GM12878 (cell line): ENCODE results near the gene LRP5. TPM values are rescaled to one million over a fixed set of nuclear protein-coding genes. Genes with fewer than 3 reads are reported as not detected.

Experiments
- ATAC-seq: fragments of 200-7000 bp; cut with Tn5 transposase; 3 replicates; pipeline ENCODE4 v1.9.1; 2020; ENCODE audit warnings: mild to moderate bottlenecking, moderate library complexity
- BruUV-seq: library from RNA; stranded (reverse); fragments of 400-500 nt; replicated peaks from 2 replicates; lab custom pipeline; 2021; lab: Mats Ljungman, UMichigan
- CTCF ChIA-PET: fragments of 300-600 bp; sonication (Branson Sonifier 250); formaldehyde crosslinking; extraction: SDS; loops from one replicate; lab custom pipeline; 2021; ENCODE audit warnings: inconsistent platforms; lab: Yijun Ruan, JAX
- POLR2A ChIA-PET: fragments of 350-600 bp; formaldehyde crosslinking; extraction: SDS; loops from one replicate; lab custom pipeline; 2021; ENCODE audit warnings: inconsistent platforms; lab: Charles Lee
- RAD21 ChIA-PET: fragments of 300-600 bp; sonication (Branson Sonifier 250); formaldehyde crosslinking; loops from one replicate; lab custom pipeline; 2023; ENCODE audit warnings: antibody characterized with exemption; ENCODE audit not compliant: unreplicated experiment; lab: Charles Lee
- SMC1A ChIA-PET: fragments of 300-600 bp; sonication (Branson Sonifier 250); formaldehyde crosslinking; loops from one replicate; lab custom pipeline; 2023; ENCODE audit not compliant: unreplicated experiment, uncharacterized antibody; lab: Charles Lee
- DNase-seq: peaks from one replicate; pipeline ENCODE4 v3.0.0-alpha.2; 2011; ENCODE audit warnings: low read depth, low spot score
- FAIRE-seq: peaks from 3 replicates; lab custom pipeline; 2011; peaks lifted over from hg19 to GRCh38; lab: Jason Lieb, UNC
- H2AFZ ChIP-seq: 2 replicates; pipeline ENCODE4 v1.6.0; 2011; ENCODE audit warnings: low read depth, low read length, control low read depth; ENCODE audit not compliant: control insufficient read depth
- H3K27ac ChIP-seq: 2 replicates; pipeline ENCODE4 v1.5.1; 2011; ENCODE audit warnings: control low read depth; ENCODE audit not compliant: control insufficient read depth, insufficient read depth
- H3K27me3 ChIP-seq, 2 experiments: replicated peaks in 1 of 2; 2 replicates each; pipeline versions ENCODE4 v1.6.0 to v1.6.1; 2011; ENCODE audit warnings: low read length in 1 of 2; ENCODE audit not compliant: control insufficient read depth in 2 of 2, insufficient read depth in 2 of 2
- H3K36me3 ChIP-seq, 2 experiments: 2 replicates each; pipeline ENCODE4 v1.5.1; 2011; ENCODE audit warnings: low read length in 1 of 2; ENCODE audit not compliant: control insufficient read depth in 2 of 2, insufficient read depth in 2 of 2
- H3K4me1 ChIP-seq: 2 replicates; pipeline ENCODE4 v1.6.1; 2011; ENCODE audit warnings: mild to moderate bottlenecking, low read length, moderate library complexity, mixed read lengths; ENCODE audit not compliant: control insufficient read depth, insufficient read depth
- H3K4me2 ChIP-seq: 2 replicates; pipeline ENCODE4 v1.6.0; 2011; ENCODE audit warnings: control low read depth; ENCODE audit not compliant: control insufficient read depth, insufficient read depth
- H3K4me3 ChIP-seq: fragments of 200-600 bp; sonication (generic); 2 replicates; pipeline ENCODE4 v1.5.1; 2016
- H3K79me2 ChIP-seq: 2 replicates; pipeline ENCODE4 v1.6.0; 2011; ENCODE audit warnings: low read length; ENCODE audit not compliant: control insufficient read depth, insufficient read depth
- H3K9ac ChIP-seq: 2 replicates; pipeline ENCODE4 v1.8.0; 2011; ENCODE audit warnings: low read length, control low read depth, mixed read lengths; ENCODE audit not compliant: control insufficient read depth, insufficient read depth
- H3K9me3 ChIP-seq: replicated peaks from 3 replicates; pipeline ENCODE4 v1.5.1; 2011; ENCODE audit warnings: mild to moderate bottlenecking, low read length; ENCODE audit not compliant: control insufficient read depth, insufficient read depth
- H4K20me1 ChIP-seq: 2 replicates; pipeline ENCODE4 v1.6.0; 2011; ENCODE audit not compliant: control insufficient read depth, insufficient read depth
- ATF2 ChIP-seq: IDR thresholded peaks from 2 replicates; pipeline ENCODE4 v1.6.1; 2012; ENCODE audit warnings: low read length, inconsistent platforms
- EED ChIP-seq: sonication (generic); IDR thresholded peaks from 2 replicates; pipeline ENCODE4 v1.6.1; 2016; ENCODE audit warnings: antibody characterized with exemption, low read depth
- IKZF1 ChIP-seq: fragments of 450-650 bp; conservative IDR thresholded peaks from 2 replicates; pipeline ENCODE4 v1.6.1; 2017; ENCODE audit warnings: antibody characterized with exemption, mild to moderate bottlenecking
- PAX8 ChIP-seq: fragments of 450-650 bp; IDR thresholded peaks from 2 replicates; pipeline ENCODE4 v1.6.1; 2017; ENCODE audit warnings: mild to moderate bottlenecking, moderate library complexity
- RFX5 ChIP-seq: IDR thresholded peaks from 2 replicates; pipeline ENCODE4 v1.6.1; 2011; ENCODE audit warnings: low read depth, low read length, improper control_type of control experiment
- ZNF592 ChIP-seq: fragments of 450-650 bp; IDR thresholded peaks from 2 replicates; pipeline ENCODE4 v1.6.1; 2017; ENCODE audit warnings: mild to moderate bottlenecking, moderate library complexity
- WGBS: methylation state at CpG from one replicate; pipeline ENCODE4 v1.1.6; 2016; ENCODE audit warnings: low lambda C conversion rate; ENCODE audit not compliant: insufficient replicate concordance, insufficient coverage; ENCODE audit errors: missing lambda C conversion rate; 5-methylcytosine and 5-hydroxymethylcytosine counted together
- in situ Hi-C: fragments of 300-500 bp; cut with MboI; formaldehyde crosslinking; loops from 9 replicates; pipeline ENCODE4 v1.14.3; 2018; ENCODE audit warnings: mixed read lengths
- intact Hi-C: fragments of 100-400 bp; cut with micrococcal nuclease; formaldehyde crosslinking; loops from one replicate; pipeline ENCODE4 v1.14.2; 2022; ENCODE audit not compliant: unreplicated experiment
- polyA plus RNA-seq, 11 experiments: library from polyadenylated mRNA; depleted of rRNA in 4 of 11; unstranded in 6 of 11; stranded (reverse) in 5 of 11; fragments of >200 nt; fragmentation: Nextera tagmentation in 4 of 11; fragmentation: Illumina TruSeq in 1 of 11; extraction: Ambion mirVana in 4 of 11; extraction: Trizol in 1 of 11; gene quantifications; 1 replicate in 1 of 11; 2 replicates in 10 of 11; pipeline versions ENCODE4 v1.2.1 to v1.2.3, GENCODE V29; 2011 to 2016; ENCODE audit warnings: inconsistent platforms in 2 of 11, missing spikeins in 2 of 11, low read depth in 1 of 11
- total RNA-seq, 4 experiments: library from RNA; depleted of rRNA in 3 of 4; stranded (reverse); fragments of >200 nt in 3 of 4; fragmentation: Illumina TruSeq in 1 of 4; extraction: Trizol in 1 of 4; gene quantifications; 2 replicates each; pipeline versions ENCODE4 v1.2.1 to v1.2.3, GENCODE V29; 2013 to 2021
- TF ChIP-seq, protein P1 (sequence below): fragments of 450-650 bp; formaldehyde crosslinking; IDR thresholded peaks from 2 replicates; pipeline ENCODE4 v1.5.0; 2022; ENCODE audit warnings: mild to moderate bottlenecking, missing genetic modification characterization
- TF ChIP-seq, protein P2 (sequence below): fragments of 150-350 bp; IDR thresholded peaks from 2 replicates; pipeline ENCODE4 v1.6.1; 2016; ENCODE audit warnings: low read depth, low read length

Gene LRP5
- total and polyA plus RNA-seq, 10 of the 15 experiments (the other 5 are each of a cell fraction or from before 2014, with no cell fraction given) = 0.37 to 34.0 (median 6.6) TPM

GRCh38 chr11:68337399-68337835 lies 25.0 kb downstream of the LRP5 start (continued):
- TF ChIP-seq, protein P1, sequence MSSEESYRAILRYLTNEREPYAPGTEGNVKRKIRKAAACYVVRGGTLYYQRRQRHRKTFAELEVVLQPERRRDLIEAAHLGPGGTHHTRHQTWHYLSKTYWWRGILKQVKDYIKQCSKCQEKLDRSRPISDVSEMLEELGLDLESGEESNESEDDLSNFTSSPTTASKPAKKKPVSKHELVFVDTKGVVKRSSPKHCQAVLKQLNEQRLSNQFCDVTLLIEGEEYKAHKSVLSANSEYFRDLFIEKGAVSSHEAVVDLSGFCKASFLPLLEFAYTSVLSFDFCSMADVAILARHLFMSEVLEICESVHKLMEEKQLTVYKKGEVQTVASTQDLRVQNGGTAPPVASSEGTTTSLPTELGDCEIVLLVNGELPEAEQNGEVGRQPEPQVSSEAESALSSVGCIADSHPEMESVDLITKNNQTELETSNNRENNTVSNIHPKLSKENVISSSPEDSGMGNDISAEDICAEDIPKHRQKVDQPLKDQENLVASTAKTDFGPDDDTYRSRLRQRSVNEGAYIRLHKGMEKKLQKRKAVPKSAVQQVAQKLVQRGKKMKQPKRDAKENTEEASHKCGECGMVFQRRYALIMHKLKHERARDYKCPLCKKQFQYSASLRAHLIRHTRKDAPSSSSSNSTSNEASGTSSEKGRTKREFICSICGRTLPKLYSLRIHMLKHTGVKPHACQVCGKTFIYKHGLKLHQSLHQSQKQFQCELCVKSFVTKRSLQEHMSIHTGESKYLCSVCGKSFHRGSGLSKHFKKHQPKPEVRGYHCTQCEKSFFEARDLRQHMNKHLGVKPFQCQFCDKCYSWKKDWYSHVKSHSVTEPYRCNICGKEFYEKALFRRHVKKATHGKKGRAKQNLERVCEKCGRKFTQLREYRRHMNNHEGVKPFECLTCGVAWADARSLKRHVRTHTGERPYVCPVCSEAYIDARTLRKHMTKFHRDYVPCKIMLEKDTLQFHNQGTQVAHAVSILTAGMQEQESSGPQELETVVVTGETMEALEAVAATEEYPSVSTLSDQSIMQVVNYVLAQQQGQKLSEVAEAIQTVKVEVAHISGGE (CRISPR knock-in tag) = no peak
- no peak for TF ChIP-seq RFX5
- TF ChIP-seq EED = no peak

DNA sequence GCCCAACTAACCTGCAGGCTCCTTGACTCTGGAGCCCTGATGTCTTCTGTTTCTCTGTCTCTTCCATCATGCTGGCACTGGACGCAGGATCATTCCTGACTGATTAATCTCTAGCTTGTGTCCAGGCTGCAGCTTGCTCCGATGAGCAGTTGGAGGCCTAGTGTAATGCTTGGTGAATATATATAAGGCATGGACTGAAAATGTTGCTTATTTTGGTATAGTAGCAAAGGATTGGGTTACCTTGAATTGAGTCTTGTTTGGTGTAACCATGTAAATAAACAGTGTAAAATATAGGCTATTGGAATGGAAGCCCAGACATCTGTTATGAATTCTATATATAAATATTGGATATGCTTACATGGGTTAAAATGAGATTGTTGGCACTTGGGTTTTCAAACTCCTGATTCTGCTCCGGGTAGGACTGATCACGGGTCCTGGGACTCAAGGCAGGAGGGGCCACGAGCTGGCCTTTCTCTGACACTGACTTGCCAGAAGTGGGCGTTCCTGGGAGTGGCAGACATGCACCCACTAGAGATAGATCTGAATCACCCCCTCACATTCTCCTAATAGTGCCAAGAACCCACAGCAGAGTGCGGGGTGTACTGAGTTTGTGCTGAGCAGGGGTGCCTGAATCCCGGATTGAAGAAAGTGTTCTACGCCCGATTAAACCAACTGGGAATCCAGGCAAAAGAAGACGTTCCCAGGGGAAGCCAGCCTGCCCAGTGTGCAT lies 25.8 kb downstream of the LRP5 start:
- SMC1A ChIA-PET = interaction anchor here (1.9 kb wide), 1 partner anchor 33 kb away, joined by 4 read pairs; no protein-coding TSS in a partner anchor
- peaks cover 5% of the 10 kb centered on the region; the same call in 1 of the 2 replicates for H3K79me2 ChIP-seq
- DNase-seq = no peak
- H2AFZ ChIP-seq = no peak overlapping the region
- TF ChIP-seq PAX8 (no peak), IKZF1 (no peak), ZNF592 (no peak), ATF2 (no peak)
- TF ChIP-seq, protein P2, sequence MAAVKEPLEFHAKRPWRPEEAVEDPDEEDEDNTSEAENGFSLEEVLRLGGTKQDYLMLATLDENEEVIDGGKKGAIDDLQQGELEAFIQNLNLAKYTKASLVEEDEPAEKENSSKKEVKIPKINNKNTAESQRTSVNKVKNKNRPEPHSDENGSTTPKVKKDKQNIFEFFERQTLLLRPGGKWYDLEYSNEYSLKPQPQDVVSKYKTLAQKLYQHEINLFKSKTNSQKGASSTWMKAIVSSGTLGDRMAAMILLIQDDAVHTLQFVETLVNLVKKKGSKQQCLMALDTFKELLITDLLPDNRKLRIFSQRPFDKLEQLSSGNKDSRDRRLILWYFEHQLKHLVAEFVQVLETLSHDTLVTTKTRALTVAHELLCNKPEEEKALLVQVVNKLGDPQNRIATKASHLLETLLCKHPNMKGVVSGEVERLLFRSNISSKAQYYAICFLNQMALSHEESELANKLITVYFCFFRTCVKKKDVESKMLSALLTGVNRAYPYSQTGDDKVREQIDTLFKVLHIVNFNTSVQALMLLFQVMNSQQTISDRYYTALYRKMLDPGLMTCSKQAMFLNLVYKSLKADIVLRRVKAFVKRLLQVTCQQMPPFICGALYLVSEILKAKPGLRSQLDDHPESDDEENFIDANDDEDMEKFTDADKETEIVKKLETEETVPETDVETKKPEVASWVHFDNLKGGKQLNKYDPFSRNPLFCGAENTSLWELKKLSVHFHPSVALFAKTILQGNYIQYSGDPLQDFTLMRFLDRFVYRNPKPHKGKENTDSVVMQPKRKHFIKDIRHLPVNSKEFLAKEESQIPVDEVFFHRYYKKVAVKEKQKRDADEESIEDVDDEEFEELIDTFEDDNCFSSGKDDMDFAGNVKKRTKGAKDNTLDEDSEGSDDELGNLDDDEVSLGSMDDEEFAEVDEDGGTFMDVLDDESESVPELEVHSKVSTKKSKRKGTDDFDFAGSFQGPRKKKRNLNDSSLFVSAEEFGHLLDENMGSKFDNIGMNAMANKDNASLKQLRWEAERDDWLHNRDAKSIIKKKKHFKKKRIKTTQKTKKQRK = no peak
- TF ChIP-seq, all 136 proteins: peak for 0
- no peaks in the 10 kb centered on the region for H3K27me3 ChIP-seq
- H3K9ac ChIP-seq = no peak overlapping the region
- CTCF ChIA-PET = interaction anchor here (0.7 kb wide), 1 partner anchor 206 kb away, joined by 4 read pairs; no protein-coding TSS in a partner anchor
- POLR2A ChIA-PET = no interaction called here
- WGBS = 87% methylated on average over 11 of the region's 11 CpGs
- peaks cover 12% of the 10 kb centered on the region for H3K4me1 ChIP-seq
- no peaks in the 10 kb centered on the region for H3K36me3 ChIP-seq
- FAIRE-seq (no peak), ATAC-seq (no peak)
- no peaks in the 10 kb centered on the region for H4K20me1 ChIP-seq
- RAD21 ChIA-PET = no interaction called here
- no peak overlapping the region for H3K4me2 ChIP-seq
- in situ Hi-C loops = no loop called here
- H3K9me3 ChIP-seq = no peaks in the 10 kb centered on the region
- intact Hi-C loops = no loop called here
- H3K4me3 ChIP-seq = no peak overlapping the region
- no TSS peak for BruUV-seq
- H3K27ac ChIP-seq = no peak overlapping the region
